CD4-positive, alpha-beta T cell treated with Interleukin-6 at 100 ng/mL for 8 hours (primary cell): ENCODE results near the gene COBL.

Experiments used
- DNase-seq: peaks from one replicate; pipeline ENCODE4 v3.0.0-alpha.2; 2020; ENCODE audit warnings: mixed read lengths, low spot score

The COBL gene

DNA sequence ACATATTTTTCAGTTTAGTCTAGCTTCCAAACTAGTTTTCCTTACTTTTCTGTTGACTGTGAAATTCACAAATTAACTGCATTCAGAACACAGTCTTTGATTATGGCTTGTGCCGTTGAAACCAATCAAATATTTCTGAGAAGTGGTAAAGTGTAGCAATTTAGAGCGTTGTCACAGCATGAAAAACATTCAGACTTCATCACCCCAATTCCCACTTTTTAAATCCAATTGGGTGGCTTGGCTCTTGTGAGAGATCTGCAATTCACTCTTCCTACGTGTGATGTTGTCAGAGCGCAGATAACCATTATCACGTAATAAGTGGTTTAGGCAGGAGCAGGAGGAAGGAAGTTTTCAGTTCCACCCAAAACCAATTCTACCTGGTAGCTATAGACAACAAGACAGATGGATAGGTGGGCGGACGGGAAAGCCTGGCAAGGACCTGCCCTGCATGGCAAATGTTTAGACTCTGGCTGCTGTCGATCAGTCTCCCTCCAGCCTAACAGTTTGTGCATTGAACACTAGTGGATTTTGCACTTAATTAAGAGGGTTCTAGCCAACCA lies 8.9 kb downstream of the COBL start:
- no peak for DNase-seq

DNA sequence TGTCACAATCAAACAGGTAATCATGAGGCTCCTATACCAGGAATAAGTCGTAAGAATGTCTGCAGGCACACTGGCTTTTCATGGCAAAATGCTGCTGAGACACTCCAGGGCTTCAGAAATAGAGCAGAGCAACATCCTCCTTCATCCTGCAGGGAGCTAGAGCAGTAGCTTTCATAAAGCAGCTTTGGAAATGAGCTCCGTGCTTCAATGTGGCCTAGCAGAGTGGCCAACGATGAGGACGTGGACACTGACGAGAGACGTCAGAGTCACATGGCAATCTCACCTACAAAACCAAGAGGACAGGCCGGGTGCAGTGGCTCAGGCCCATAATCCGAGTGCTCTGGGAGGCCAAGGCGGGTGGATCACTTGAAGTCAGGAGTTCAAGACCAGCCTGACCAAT lies 9.8 kb downstream of the COBL start:
- DNase-seq = no peak

DNA sequence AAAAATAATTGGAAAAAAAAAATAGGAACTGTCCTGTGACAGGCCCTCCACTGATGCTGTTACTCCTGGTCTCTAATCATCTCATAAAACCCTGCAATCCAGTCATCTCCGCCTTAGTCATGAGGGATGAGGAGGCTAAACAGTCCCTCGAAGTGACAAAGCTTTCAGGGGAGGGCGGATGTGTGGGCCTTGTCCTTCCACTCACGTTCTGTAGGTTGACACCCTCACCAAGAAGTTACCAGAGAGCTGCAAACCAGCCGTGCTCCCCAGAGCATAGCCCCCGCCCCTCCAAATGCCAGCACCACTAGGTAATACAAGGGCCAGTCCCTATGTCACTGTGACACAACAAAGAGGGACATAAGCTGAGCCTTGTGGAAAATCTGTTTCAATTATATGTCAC lies 11.9 kb downstream of the COBL start:
- DNase-seq = no peak

DNA sequence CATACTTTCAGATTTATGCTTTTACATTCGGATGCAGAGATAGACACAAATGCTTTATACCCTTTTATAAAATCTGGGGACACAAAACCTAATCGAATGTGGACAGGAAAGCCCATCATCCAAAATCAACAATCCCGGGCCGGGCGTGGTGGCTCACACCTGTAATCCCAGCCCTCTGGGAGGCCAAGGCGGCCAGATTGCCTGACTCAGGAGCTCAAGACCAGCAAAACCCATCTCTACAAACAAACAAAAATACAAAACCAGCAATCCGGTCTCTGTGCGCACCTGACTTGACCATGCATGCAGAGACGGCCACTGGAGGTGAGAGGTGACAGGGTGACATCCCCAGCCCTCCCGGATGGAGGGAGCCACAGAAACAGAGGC lies 13.5 kb downstream of the COBL start:
- DNase-seq = no peak

DNA sequence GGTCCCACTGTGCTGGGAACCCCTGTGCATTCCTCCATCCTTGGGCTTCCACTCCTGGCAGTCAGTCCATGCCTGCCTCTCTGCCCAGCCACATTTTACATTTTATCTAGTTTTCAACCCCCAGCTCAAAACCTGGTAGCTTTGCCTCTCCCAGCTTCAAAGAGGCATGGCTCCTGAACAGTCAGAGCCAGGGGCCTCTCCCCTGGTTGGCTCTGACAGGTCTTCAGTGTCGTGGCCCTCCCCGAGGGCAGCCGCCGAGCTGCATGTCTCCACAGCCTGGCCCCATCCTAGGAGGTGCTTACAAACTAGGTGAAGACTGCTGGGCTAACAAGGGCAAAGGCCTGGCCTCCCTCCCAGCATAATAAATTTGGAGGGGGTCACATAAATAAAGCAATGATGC lies 14.8 kb downstream of the COBL start:
- no peak for DNase-seq

DNA sequence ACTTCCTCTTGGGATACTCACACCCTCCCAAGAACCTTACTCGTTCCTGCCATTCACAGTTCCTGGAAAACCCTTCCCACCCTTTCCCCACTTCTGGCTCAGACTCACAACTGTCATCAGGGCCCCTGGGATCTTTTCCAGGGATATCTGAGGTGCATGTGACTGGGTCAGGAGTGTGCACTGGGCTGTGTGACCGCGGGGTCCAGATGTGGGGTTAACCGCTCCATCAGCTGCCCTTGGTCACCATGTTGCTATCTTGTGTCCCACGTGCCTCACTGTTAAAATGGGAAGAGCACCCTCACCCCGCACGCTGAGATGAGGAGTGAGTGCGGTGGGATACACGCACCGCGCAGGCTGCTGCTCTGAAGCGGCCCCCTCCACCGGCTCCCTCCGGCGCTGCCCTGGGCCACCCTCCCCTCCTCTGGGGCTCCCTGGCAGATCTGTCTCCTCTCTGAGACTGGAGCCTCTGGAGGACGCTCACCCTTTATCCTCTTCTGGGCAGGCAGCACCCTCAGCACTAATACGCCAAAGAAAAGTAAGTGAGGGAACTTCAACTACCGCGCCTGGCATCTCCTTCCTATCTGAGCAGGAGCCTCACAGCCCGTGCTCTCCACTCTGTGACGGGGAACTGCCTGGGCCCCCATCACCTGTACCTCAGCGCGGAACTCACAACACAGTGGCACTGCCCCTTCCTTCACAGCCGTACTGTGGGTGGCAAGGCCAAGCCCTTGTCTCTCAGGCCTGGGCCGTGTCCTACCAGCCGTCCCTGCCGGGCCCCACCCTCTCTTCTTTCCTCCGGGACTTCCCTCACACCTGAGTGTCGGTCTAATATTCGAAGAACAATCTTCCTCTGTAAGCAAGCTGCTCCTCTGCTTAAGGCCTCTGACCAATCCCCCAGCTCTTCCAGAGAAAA lies 15.6 kb downstream of the COBL start:
- DNase-seq = no peak

DNA sequence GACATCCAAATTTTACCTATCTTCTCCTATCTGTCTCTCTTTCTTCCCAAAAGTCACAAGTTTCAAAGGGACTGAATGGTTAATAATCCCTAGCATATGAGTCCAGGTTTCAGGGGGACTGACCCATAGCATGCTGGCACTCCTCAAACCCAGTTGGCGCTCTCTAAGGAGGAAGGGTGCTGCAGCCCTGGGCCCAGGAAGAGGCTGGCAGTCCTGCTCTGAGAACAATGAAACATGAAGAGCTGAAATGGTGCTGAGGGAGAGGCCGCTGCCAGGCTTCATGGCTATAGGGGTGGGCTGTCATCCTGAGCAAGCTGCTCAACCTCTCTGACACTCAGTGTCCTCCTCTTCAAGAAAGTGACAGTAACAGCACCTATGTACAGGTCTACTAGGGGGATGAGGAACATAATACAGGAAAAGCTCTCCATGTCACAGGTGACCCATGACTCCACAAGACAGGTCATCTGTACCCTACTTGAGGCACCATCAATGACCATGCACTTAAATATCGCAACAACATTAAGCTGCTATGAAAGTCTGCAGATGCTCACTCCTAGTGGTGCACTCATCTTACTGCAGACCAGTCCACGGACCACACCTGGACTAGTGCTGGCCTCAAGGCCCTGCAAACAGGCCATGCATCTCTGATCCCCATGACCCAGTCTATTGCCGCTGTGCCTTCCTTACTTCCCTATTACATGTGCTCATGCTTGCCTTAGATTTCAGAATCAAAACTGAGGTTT lies 17.0 kb downstream of the COBL start:
- DNase-seq = no peak

DNA sequence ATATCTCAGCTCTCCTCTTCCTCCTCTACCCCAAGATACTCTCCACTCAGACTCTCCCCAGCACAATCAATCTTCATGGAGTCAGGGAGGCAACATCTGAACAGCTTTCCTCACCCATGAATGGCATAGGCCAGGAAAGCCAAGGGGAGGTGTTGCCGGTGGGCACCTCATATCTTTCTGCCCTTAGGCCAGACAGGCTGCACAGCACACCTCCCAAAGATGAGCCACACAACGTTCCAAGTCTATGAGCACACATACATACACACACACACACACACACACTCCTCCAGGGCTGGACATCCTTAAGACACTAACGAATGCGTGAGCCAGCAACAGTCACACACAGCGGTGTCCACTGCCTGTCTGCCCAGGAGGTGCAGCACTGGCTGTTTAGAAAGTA lies 17.7 kb downstream of the COBL start:
- no peak for DNase-seq

DNA sequence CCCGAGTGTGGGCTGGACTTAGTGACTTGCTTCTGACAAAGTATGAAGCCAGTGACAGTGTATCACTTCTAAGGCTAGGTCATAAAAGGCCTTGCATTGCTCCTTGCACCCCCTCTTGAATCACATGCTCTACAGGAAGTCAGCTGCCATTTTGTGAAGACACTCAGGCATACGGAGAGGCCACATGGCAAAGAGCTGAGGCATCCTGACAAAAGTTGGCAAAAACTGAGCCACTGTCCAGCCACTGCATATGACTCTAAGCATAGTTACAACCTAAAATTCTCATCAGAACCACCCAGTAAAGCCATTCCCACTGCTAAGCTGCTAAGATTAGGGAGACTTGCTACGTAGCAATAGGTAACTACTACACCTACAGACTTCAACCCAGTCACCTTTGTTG lies 18.6 kb downstream of the COBL start:
- DNase-seq = no peak

DNA sequence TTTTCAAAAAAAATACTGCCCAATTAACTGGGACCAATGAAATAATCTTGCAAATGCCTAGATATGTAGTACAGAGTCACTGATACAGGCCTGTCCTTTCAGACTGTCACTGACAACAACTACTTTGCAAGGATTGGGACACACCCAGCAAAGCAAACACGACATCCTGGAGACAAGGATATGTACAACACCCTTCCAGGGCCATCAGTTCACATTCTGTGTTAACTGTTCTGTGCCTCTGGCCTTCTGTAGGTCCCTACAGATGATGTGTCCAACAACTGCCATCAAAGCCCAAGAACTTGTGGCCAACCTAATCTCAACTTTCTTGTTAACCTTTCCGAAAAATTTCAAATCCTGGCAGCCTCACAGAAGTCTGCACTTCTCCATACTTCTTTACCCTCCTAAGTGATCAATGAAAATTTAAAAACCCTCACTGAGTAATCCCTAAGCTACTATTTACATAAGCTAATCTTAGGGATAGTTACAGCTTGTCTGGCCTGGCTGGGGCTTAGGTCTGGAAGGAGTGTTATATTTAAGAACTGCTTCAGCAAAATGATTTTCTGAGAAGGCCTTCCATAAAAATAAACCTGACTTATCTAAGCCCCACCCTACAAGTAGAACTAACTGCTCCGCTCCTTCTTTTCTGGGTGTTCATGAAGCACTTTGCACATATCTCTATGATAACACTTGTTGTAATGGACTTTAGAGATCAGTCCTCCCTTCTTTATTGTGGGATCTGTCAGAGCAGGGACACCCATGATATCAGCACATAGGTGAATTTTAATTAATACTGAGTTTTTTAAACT lies 21.0 kb downstream of the COBL start:
- DNase-seq = no peak

DNA sequence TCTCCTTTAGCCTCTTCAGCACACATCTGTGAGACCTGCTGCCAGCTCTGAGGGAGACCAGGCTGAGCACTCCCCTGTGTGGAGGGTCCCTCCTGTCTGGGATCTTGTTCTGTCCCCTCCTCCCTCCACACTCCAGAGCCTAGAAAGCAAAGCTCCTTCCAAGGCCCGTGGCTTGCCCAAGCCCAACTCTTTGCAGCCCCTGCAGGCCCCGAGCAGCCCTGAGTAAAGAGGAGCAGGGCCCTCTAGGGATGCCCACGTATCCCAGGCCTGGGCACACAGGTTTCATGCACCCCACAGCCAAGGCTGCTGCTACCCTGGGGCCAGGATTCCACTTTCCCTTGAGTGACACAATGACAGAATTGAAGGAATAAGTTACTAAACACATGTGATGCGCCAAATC lies 24.0 kb downstream of the COBL start:
- DNase-seq = no peak

DNA sequence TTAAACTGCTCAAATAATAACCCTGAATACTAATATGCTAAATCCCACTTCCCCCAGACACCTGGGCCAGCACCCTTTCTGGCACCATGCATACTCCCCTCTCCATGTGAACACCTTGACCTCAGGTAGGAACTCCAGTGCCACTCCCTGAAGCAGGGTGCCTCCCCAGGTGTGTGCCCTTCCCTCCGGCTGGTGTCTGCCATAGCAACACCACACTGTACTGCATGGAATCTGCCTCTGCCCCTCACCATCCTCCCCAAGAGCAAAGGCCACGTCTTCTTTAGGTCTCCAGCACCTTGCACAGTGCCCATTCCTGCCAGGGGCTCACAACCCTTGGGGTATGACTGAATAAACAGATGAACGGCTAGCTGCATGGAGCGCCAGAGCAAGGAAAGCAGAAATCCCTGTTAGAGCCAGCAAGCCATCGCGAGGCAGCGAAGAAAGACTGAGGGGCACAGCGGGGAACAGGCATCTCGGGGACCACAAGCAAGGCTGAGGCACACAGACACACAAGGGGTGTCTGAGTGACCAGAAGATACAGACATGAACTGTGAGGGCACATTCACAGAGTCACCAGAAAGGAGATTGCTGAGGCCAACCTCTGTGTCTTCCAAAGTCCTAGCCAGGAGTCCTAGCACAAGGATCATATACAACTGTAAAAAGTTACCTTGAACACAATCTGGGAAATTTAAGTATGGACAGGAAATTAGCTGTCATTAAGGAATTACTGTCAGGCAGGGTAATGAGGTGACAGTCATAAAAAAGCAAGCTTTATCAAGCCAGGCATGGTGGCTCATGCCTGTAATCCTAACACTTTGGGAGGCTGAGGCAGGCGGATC lies 25.7 kb downstream of the COBL start:
- DNase-seq = no peak

DNA sequence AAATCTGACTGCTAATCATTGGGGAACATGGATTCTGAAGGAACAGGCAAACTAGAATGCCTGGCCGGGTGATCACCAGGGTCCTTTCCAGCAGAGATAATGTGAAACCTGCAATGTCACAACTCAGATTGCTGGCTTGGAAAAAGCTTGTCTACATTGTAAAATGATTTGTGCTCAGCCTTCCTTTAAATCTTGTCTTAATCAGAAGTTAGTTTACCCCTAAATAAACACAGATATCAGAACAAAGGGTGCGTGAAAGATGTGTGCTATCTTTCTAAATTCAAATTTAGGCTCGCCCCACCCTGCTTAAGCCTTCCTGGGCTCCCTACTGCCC lies 26.3 kb downstream of the COBL start:
- no peak for DNase-seq

DNA sequence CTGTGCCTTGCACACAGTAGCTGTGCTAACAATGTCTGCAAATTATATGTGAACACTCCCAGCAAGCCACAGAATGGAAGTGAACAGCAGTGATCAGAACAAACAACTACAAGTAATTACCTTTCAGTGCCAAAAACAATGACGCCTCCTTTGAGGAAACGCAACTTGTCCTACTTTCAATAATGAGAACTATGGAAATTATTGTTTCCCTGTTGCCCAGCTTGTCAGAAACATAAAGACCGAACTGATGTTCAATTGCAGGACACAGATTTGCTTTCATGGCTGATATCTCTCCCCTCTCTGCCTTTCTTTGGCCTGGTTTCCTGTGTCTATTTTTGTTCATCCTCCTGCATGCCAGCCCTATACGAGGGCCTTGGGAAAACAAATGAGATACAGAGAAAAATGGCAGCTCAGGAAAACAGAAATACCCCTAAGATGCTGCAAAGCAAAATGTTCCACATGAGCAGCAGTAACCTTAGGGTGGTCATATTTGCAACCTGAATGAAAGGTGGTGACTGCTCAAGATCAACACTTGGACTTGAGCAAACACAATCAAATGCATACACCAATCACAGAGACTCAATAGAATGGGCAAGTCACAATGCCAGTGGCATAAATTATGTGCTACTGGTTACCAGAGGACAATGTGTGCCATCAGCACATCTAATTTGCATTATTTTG lies 26.8 kb downstream of the COBL start:
- no peak for DNase-seq

DNA sequence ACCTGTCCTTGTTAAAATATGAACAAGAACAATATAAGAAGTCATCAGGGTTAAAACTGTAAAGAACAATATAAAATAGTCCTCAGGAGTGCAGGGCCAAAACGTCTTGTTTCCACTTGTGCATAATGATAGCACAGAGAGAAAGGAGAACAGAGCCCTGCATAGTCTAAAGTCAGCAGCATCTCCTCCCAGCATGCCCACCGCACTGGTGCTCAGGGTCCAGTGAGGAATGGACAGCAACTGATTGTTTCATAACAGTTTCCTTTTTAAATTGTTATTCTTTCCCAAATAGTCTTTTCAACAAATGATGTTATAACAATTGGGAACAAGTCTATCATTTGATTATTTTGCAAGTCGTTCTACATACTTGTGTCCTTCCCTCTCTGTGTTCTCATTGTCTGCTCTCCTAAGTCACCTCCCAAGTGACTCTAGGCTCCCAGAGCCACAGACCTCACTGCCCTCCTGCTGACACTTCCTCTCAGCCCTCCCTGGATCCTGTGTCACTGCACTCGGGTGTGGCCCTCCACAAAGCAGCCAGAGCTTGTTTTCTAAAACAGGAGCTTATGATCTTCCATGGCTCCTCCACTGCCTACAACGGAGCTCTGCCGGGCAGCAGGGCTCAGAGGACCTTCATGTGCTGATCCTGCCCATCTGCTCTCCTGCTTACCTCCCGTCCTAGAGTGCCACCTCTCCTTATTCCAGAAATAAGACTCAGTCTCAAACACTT lies 27.6 kb downstream of the COBL start:
- no peak for DNase-seq

DNA sequence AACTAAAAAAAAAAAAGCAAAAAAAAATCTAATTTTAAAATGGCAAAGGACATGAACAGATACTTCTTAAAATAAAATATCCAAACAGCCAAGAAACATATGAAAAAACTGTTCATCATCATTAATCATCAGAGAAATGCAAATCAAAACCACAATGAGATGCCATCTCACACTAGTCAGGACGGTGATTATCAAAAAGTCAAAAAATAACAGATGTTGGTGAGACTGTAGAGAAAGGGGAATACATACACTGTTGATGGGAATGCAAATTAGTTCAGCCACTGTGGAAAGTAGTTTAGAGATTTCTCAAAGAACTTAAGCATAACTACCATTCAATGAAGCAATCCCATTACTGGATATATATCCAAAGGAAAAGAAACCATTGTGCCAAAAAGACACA lies 30.2 kb downstream of the COBL start:
- no peak for DNase-seq

DNA sequence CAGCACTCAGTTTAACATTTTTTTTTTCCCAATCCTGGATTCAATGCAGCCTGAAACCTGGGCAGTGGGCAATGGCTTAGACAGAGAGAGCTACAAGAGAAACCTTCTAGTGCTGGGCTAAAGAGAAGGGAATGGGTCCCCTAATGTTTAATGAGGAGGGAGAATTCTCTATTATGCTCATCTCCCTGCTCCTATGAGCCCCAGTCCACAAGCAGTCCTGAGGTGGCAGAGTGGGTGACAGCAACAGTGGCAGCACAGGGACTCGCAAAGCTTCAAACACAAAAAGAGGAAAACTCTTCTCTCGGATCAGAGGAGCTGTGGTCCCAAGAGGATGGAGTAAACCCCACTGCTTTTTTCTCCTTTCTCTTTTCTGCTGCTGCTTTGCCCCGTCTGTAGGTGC lies 36.5 kb downstream of the COBL start:
- DNase-seq = no peak

DNA sequence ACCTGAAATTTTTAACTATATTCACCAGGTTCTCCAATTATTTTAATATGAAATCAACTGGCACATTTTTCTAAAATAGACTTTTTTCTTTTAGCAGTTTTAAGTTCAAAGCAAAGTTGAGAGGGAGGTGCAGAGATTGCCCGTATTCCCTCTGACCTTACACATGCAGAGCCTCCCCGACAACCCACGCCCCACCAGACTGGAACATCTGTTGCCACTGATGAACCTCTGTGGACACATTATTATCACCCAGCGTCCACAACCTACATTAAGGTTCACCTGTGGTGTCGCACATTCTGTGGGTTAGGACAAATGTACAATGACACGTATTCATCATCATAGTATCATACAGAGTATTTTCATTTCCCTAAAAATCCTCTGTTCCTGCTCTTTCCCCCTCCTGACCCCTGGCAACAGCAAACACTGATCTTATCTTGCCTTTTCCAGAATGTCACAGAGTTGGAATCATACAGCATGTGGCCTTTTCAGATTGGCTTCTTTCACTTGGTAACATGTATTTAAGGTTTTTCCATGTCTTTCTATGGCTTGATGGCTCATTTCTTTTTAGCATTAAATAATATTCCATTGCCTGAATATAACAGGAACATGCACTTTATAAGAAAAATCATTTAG lies 37.1 kb downstream of the COBL start:
- no peak for DNase-seq

DNA sequence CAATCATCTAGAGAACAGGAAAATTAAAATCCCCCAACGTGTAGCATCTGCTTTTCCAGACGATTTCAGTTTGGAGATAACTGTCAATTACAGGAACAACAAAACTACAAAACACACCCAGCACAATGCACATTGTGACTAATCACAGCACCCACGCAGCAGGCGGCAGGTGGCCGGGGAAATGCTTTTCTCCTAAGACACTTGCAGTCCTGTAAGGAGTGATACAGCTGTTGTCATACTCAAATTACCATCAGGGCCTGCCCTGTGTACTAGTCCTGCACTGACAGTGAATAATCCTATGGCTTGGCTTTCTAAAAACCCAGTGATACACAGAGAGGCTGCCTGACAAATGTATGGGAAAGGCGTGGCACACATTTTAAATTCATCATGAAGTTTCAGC lies 37.8 kb downstream of the COBL start:
- DNase-seq = no peak

DNA sequence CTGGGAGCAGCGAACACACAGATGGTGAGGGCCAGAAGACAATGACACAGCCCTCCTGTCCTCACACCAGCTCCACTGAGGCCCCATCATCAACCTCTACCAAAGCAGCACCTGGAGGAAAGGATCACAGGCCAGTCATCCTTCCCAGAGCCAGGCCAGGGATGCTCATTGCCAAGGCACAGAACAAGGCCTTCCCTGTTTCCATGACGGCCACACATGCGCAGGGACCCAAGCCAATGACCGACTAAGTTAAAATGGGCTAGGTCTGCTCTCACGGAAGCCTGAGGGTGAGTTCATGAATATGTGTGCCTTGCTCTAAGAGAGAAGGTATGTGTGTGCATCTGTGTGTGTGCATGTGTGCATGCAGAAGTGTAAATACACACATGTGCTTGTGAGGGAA lies 39.6 kb downstream of the COBL start:
- no peak for DNase-seq
